ENCODE measurements around the gene CYP27C1. TPM values are rescaled to one million over a fixed set of nuclear protein-coding genes. Genes with fewer than 3 reads are reported as not detected.
A peak's percentile ranks its signal among the peaks of the same experiment; 100 is the strongest.

Gene CYP27C1
- total RNA-seq, 1 donor from 2014 or later: 5.1 TPM

DNA sequence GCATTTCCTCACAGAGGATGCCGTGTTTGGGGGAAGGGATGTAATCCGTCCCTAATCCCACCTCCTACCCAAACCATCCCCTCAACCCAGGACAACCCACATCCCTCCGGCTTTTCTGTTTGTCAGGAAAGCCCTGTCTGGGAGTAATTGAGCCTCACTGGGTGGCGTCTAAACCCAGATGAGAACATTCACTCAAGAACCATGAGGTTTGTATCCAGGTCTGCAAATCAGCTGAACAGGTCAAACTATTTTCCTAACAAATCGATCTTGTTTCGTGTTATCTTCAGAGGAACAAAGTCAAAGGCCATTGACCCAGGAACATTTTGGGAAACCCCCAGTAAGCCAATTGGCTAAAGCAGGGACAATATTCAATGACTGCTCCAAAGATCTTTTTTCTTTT, 25.7 kb downstream of the CYP27C1 start:
- H3K36me3 Mint-ChIP-seq: peaks cover 8% of the 10 kb centered on the region
- H3K4me1 Mint-ChIP-seq (ENCODE audit: unreplicated experiment): peaks cover 4% of the 10 kb centered on the region
- H3K4me3 Mint-ChIP-seq: no peak overlapping the region
- H3K27ac Mint-ChIP-seq: no peak overlapping the region
- no peak for DNase-seq (ENCODE audit: extremely low spot score, unreplicated experiment)
- H3K9me3 Mint-ChIP-seq: peaks cover 6% of the 10 kb centered on the region
- no peak for TF ChIP-seq CTCF (conservative IDR thresholded peaks at IDR 0.05)
- H3K27me3 Mint-ChIP-seq: no peaks in the 10 kb centered on the region

GRCh38 chr2:127193967-127194280, 26.2 kb downstream of the CYP27C1 start:
- TF ChIP-seq CTCF (conservative IDR thresholded peaks at IDR 0.05): no peak
- Mint-ChIP-seq H3K4me1 (ENCODE audit: unreplicated experiment) (peaks cover 4% of the 10 kb centered on the region), H3K36me3 (peaks cover 8% of the 10 kb centered on the region), H3K27me3 (no peaks in the 10 kb centered on the region), H3K4me3 (no peak overlapping the region), H3K9me3 (peaks cover 6% of the 10 kb centered on the region), H3K27ac (no peak overlapping the region)
- DNase-seq (ENCODE audit: extremely low spot score, unreplicated experiment): no peak

GRCh38 chr2:127193164-127193966, 26.7 kb downstream of the CYP27C1 start:
- H3K27me3 Mint-ChIP-seq: no peaks in the 10 kb centered on the region

DNA sequence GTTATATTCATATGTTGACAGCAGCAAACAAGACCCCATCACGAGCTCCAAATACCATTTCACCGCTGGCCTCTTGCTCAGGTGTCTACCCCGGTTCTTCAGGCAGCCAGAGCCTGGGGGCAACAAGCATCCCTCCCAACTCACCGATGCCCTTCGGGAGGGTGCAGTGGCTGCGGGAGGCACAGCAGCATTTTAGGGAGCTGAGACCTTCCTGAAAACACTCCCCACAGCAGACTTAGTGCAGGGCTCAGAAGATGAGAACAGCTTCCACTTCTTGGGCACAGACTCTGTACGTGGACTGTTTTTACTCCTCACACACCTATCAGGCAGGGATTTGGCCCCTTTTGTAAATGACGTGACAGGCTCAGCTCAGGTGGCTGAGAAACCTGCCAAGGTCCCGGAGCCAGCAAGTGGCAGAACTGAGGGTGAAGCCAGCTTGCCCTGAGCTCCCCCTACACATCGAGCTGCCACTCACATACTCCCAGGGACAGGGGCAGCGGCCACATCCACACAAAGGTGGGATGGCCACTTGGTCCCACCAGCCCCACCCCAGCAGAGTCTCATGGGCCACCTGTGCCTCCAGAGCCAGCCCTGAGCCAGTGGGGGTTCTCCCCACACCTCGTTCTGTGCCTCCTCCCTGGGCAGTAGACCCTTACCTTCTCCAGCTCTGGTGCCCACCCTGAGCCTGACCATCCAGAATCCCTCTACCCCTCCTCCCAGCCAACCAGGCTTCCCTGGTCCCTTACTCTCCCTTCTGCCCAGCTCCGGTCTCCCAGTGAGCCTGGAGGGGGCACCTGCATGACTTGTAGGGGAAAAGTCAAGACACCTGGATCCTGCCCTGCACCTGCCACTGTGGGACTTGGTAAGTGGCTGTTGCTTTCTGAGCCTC, 28.5 kb downstream of the CYP27C1 start:
- Mint-ChIP-seq H3K36me3 (peaks cover 8% of the 10 kb centered on the region), H3K27me3 (no peaks in the 10 kb centered on the region), H3K9me3 (peaks cover 6% of the 10 kb centered on the region), H3K4me1 (ENCODE audit: unreplicated experiment) (no peaks in the 10 kb centered on the region), H3K4me3 (no peak overlapping the region), H3K27ac (no peak overlapping the region)
- no peak for TF ChIP-seq CTCF (conservative IDR thresholded peaks at IDR 0.05)
- peak; percentile 62 for DNase-seq (ENCODE audit: extremely low spot score, unreplicated experiment)

More at GRCh38 chr2:127193164-127193966, 26.7 kb downstream of the CYP27C1 start:
- H3K9me3 Mint-ChIP-seq: peaks cover 6% of the 10 kb centered on the region
- H3K36me3 Mint-ChIP-seq: peaks cover 8% of the 10 kb centered on the region
- H3K27ac Mint-ChIP-seq: no peak overlapping the region
- TF ChIP-seq CTCF (conservative IDR thresholded peaks at IDR 0.05): no peak
- H3K4me1 Mint-ChIP-seq (ENCODE audit: unreplicated experiment): peaks cover 4% of the 10 kb centered on the region
- H3K4me3 Mint-ChIP-seq: no peak overlapping the region
- peak; percentile 57 for DNase-seq (ENCODE audit: extremely low spot score, unreplicated experiment)

- Mint-ChIP-seq H3K36me3 (peaks cover 3% of the 10 kb centered on the region), H3K9me3 (peaks cover 6% of the 10 kb centered on the region), H3K4me1 (ENCODE audit: unreplicated experiment) (no peaks in the 10 kb centered on the region), H3K4me3 (no peak overlapping the region), H3K27ac (no peak overlapping the region), H3K27me3 (no peaks in the 10 kb centered on the region)
- peak; percentile 47 for DNase-seq (ENCODE audit: extremely low spot score, unreplicated experiment)
- TF ChIP-seq CTCF (conservative IDR thresholded peaks at IDR 0.05): no peak
Measured at GRCh38 chr2:127188797-127189196, 31.3 kb downstream of the CYP27C1 start.
